GM12874 (cell line): ENCODE results near the gene CD53.

Source experiments
- TF ChIP-seq, protein P1 (sequence below): IDR thresholded peaks from 2 replicates; pipeline ENCODE4 v1.5.1; 2011; ENCODE audit warnings: low read depth, mild to moderate bottlenecking, control low read depth, low read length, moderate library complexity; ENCODE audit not compliant: insufficient read depth

Gene CD53

GRCh38 chr1:110928191-110928590, 55.2 kb downstream of the CD53 start:
- TF ChIP-seq, protein P1, sequence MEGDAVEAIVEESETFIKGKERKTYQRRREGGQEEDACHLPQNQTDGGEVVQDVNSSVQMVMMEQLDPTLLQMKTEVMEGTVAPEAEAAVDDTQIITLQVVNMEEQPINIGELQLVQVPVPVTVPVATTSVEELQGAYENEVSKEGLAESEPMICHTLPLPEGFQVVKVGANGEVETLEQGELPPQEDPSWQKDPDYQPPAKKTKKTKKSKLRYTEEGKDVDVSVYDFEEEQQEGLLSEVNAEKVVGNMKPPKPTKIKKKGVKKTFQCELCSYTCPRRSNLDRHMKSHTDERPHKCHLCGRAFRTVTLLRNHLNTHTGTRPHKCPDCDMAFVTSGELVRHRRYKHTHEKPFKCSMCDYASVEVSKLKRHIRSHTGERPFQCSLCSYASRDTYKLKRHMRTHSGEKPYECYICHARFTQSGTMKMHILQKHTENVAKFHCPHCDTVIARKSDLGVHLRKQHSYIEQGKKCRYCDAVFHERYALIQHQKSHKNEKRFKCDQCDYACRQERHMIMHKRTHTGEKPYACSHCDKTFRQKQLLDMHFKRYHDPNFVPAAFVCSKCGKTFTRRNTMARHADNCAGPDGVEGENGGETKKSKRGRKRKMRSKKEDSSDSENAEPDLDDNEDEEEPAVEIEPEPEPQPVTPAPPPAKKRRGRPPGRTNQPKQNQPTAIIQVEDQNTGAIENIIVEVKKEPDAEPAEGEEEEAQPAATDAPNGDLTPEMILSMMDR: no peak

DNA sequence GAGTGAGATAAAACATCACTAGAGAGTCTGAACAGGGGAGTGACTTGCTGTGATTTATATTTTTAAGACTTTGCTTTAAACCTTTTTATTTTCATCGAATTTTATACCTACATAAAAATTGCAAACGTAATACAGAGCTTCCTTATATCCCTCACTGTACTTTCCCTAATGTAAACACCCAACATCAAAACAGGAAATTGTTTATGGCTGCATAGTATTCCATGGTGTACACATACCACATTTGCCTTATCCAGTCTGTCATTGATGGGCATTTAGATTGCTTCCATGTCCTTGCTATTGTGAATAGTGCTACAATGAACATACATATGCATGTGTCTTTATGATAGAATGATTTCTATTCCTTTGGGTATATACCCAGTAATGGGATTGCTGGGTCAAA, 56.0 kb downstream of the CD53 start:
- TF ChIP-seq, protein P1: no peak

GRCh38 chr1:110936567-110936966, 63.6 kb downstream of the CD53 start:
- TF ChIP-seq, protein P1: no peak

GRCh38 chr1:110944806-110945205, 71.9 kb downstream of the CD53 start:
- TF ChIP-seq, protein P1: no peak

GRCh38 chr1:110945626-110946025, 72.7 kb downstream of the CD53 start:
- TF ChIP-seq, protein P1: no peak

- TF ChIP-seq, protein P1: no peak
Measured at GRCh38 chr1:110948038-110948810, 75.3 kb downstream of the CD53 start.
